Fibroblast of skin of right biceps (primary cell): ENCODE measurements around the gene PPP1R37.
"Not testable (repeated sequence)": the region's sequence is repeated elsewhere in the genome, so short reads cannot be mapped to it uniquely, and the experiment has no call there.

Experiments used
- DNase-seq: peaks from one replicate; pipeline ENCODE4 v3.0.0-alpha.2; 2013

PPP1R37 gene

GRCh38 chr19:45118106-45118505 lies 25.1 kb downstream of the PPP1R37 start:
- no peak for DNase-seq

GRCh38 chr19:45118591-45119355 lies 25.8 kb downstream of the PPP1R37 start:
- not testable (repeated sequence) for DNase-seq

- DNase-seq: no peak
Measured at GRCh38 chr19:45119582-45119981, 26.6 kb downstream of the PPP1R37 start.

- DNase-seq: no peak
Measured at GRCh38 chr19:45121827-45122345, 28.9 kb downstream of the PPP1R37 start.

- DNase-seq: no peak
Measured at GRCh38 chr19:45122832-45123231, 29.9 kb downstream of the PPP1R37 start.

GRCh38 chr19:45123440-45123850 lies 30.5 kb downstream of the PPP1R37 start:
- no peak for DNase-seq

- no peak for DNase-seq
Measured at GRCh38 chr19:45124021-45124420, 31.0 kb downstream of the PPP1R37 start.

GRCh38 chr19:45125360-45125759 lies 32.4 kb downstream of the PPP1R37 start:
- no peak for DNase-seq

- peak; percentile 46 for DNase-seq
Measured at GRCh38 chr19:45125975-45126493, 33.1 kb downstream of the PPP1R37 start.

GRCh38 chr19:45126654-45127053 lies 33.7 kb downstream of the PPP1R37 start:
- no peak for DNase-seq

GRCh38 chr19:45128146-45128545 lies 35.2 kb downstream of the PPP1R37 start:
- no peak for DNase-seq

- DNase-seq: no peak
Measured at GRCh38 chr19:45128806-45129205, 35.8 kb downstream of the PPP1R37 start.

- no peak for DNase-seq
Measured at GRCh38 chr19:45130236-45130635, 37.3 kb downstream of the PPP1R37 start.

GRCh38 chr19:45130888-45131615 lies 38.1 kb downstream of the PPP1R37 start:
- no peak for DNase-seq

GRCh38 chr19:45133661-45134060 lies 40.7 kb downstream of the PPP1R37 start:
- DNase-seq: no peak

GRCh38 chr19:45135176-45135885 lies 42.4 kb downstream of the PPP1R37 start:
- no peak for DNase-seq

- no peak for DNase-seq
Measured at GRCh38 chr19:45136507-45137178, 43.7 kb downstream of the PPP1R37 start.

GRCh38 chr19:45137179-45137761 lies 44.3 kb downstream of the PPP1R37 start:
- no peak for DNase-seq

GRCh38 chr19:45138303-45138751 lies 45.3 kb downstream of the PPP1R37 start:
- no peak for DNase-seq

GRCh38 chr19:45139286-45140143 lies 46.5 kb downstream of the PPP1R37 start:
- no peak for DNase-seq

- no peak for DNase-seq
Measured at GRCh38 chr19:45140144-45140503, 47.1 kb downstream of the PPP1R37 start.
